ENCODE results near the gene RBM33.

The RBM33 gene

GRCh38 chr7:155764438-155764793 is 120.0 kb downstream of the RBM33 start:
- Histone ChIP-seq H3K4me1 (ENCODE audit: control extremely low read depth in 1 of 4, control insufficient read depth in 4 of 4, insufficient read depth in 4 of 4, low read length in 3 of 4) (peaks cover 10 to 54% (median 37%) of the 10 kb centered on the region in 4 experiments), H3K9me3 (ENCODE audit: control extremely low read depth in 1 of 5, control insufficient read depth in 4 of 5, insufficient read depth in 2 of 5, low read depth in 1 of 5, low read length in 4 of 5) (no peaks in the 10 kb centered on the region), H3K36me3 (ENCODE audit: control insufficient read depth in 4 of 4, insufficient read depth in 4 of 4, low read length in 3 of 4) (peaks cover 14 to 70% (median 44%) of the 10 kb centered on the region in 4 experiments), H3K4me3 (ENCODE audit: control insufficient read depth in 1 of 7, extremely low read depth in 1 of 7, insufficient read depth in 4 of 7, low read depth in 2 of 7, low read length in 6 of 7) (peak overlapping the region in 3 of 7 experiments; percentile 47 to 54 (median 50)), H3K27ac (ENCODE audit: insufficient read depth in 1 of 2, low read depth in 1 of 2, low read length in 2 of 2, poor library complexity in 1 of 2, severe bottlenecking in 2 of 2) (peak overlapping the region in 1 of 2 experiments; percentile 71), H3K27me3 (replicated peaks in 2 of 5; ENCODE audit: control insufficient read depth in 4 of 5, insufficient read depth in 5 of 5, low read length in 4 of 5) (no peaks in the 10 kb centered on the region)
- ChIA-PET CTCF (interaction anchor here (0.8 to 1.2 kb wide), 2 partner anchors 166 to 392 kb away, joined by 4 to 8 read pairs; no protein-coding TSS in a partner anchor), POLR2A (no interaction called here)
- no peak for DNase-seq
- WGBS (ENCODE audit: insufficient coverage) = 24% methylated on average over 4 of the region's 7 CpGs

- DNase-seq = no peak
- POLR2A ChIA-PET = no interaction called here
- CTCF ChIA-PET = interaction anchor here (0.8 to 9.5 kb wide), 5 partner anchors 11 to 168 kb away, joined by 3 to 137 read pairs (median 6); no protein-coding TSS in a partner anchor
- no peak overlapping the region for H3K4me3 ChIP-seq (ENCODE audit: control insufficient read depth in 1 of 7, extremely low read depth in 1 of 7, insufficient read depth in 4 of 7, low read depth in 2 of 7, low read length in 6 of 7)
- WGBS (ENCODE audit: insufficient coverage) = 71% methylated on average over 8 of the region's 8 CpGs
- no peak overlapping the region for H3K27ac ChIP-seq (ENCODE audit: insufficient read depth in 1 of 2, low read depth in 1 of 2, low read length in 2 of 2, poor library complexity in 1 of 2, severe bottlenecking in 2 of 2)
- no peaks in the 10 kb centered on the region for H3K27me3 ChIP-seq (replicated peaks in 2 of 5; ENCODE audit: control insufficient read depth in 4 of 5, insufficient read depth in 5 of 5, low read length in 4 of 5)
- H3K36me3 ChIP-seq (ENCODE audit: control insufficient read depth in 4 of 4, insufficient read depth in 4 of 4, low read length in 3 of 4) = peaks cover 13 to 71% (median 50%) of the 10 kb centered on the region in 4 experiments
- peaks cover 10 to 54% (median 37%) of the 10 kb centered on the region in 4 experiments for H3K4me1 ChIP-seq (ENCODE audit: control extremely low read depth in 1 of 4, control insufficient read depth in 4 of 4, insufficient read depth in 4 of 4, low read length in 3 of 4)
- no peaks in the 10 kb centered on the region for H3K9me3 ChIP-seq (ENCODE audit: control extremely low read depth in 1 of 5, control insufficient read depth in 4 of 5, insufficient read depth in 2 of 5, low read depth in 1 of 5, low read length in 4 of 5)
These were observed 121.0 kb downstream of the RBM33 start for GRCh38 chr7:155765458-155765857.

DNA sequence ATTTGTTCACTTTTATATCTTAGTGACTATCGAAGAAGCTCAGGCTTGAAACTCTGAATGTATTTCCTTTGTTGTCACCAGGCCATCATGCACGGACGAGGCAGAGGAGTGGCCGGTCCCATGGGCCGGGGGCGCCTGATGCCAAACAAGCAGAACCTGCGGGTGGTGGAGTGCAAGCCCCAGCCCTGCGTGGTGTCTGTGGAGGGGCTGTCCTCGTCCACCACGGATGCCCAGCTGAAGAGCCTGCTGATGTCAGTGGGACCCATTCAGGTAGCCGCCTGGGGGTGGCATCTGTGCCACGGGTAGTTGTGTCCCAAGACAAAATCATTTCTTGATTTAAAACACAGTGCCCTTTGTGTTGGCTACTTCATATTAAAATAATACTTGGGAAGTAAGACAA is 121.9 kb downstream of the RBM33 start:
- Histone ChIP-seq H3K36me3 (ENCODE audit: control insufficient read depth in 4 of 4, insufficient read depth in 4 of 4, low read length in 3 of 4) (peaks cover 15 to 74% (median 57%) of the 10 kb centered on the region in 4 experiments), H3K4me1 (ENCODE audit: control extremely low read depth in 1 of 4, control insufficient read depth in 4 of 4, insufficient read depth in 4 of 4, low read length in 3 of 4) (peaks cover 8 to 45% (median 31%) of the 10 kb centered on the region in 4 experiments), H3K9me3 (ENCODE audit: control extremely low read depth in 1 of 5, control insufficient read depth in 4 of 5, insufficient read depth in 2 of 5, low read depth in 1 of 5, low read length in 4 of 5) (no peaks in the 10 kb centered on the region), H3K4me3 (ENCODE audit: control insufficient read depth in 1 of 7, extremely low read depth in 1 of 7, insufficient read depth in 4 of 7, low read depth in 2 of 7, low read length in 6 of 7) (no peak overlapping the region), H3K27ac (ENCODE audit: insufficient read depth in 1 of 2, low read depth in 1 of 2, low read length in 2 of 2, poor library complexity in 1 of 2, severe bottlenecking in 2 of 2) (no peak overlapping the region), H3K27me3 (replicated peaks in 2 of 5; ENCODE audit: control insufficient read depth in 4 of 5, insufficient read depth in 5 of 5, low read length in 4 of 5) (no peaks in the 10 kb centered on the region)
- ChIA-PET CTCF (interaction anchor here (0.8 to 9.5 kb wide), 18 partner anchors 10 to 385 kb away, joined by 3 to 137 read pairs (median 4); no protein-coding TSS in a partner anchor), POLR2A (no interaction called here)
- over 99% methylated on average over 9 of the region's 12 CpGs for WGBS (ENCODE audit: insufficient coverage)
- no peak for DNase-seq

DNA sequence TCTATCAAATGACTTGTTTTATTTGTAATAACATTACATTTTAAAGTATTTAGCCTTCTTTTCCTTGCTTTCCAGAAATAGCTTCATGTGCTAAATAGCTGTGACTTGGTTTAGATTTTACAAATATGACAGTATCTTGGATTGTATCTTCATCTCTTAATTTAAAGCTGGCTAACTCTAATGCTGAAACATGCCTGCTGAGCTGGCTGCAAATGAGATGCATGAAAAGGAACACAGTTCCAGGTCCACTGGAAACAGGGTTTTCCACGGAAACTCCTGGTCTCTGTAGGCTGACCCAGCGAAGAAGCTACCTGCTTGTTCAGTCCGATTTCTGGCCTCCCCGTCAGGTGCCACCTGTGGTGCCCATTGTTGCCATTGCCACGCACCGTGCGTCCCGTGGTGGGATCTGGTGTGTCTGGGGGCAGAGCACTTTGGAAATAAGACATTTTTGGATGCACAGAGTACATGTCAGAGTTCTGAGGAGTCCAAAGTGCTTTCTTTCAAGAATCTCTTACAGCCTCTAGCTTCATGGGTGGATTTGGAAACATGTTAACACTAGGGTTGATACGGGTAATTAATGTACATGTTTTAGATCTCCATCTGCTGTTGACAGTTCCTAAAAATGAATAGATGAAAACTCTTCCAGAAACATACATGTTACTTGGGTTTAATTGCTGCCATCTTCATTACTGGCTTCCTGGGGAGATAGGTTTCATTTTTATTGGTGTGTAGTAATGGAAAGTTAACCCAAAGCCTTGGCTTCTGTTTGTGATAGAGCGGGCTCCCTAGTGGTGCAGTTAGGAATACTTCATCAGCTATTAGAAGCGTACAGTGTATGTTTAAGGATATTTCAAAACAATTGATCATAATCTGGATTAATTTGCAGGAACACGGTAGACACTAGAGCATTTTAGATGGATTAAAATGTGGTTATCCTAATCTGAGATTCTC is 122.8 kb downstream of the RBM33 start:
- H3K36me3 ChIP-seq (ENCODE audit: control insufficient read depth in 4 of 4, insufficient read depth in 4 of 4, low read length in 3 of 4) = peaks cover 15 to 76% (median 59%) of the 10 kb centered on the region in 4 experiments
- no peak overlapping the region for H3K27ac ChIP-seq (ENCODE audit: insufficient read depth in 1 of 2, low read depth in 1 of 2, low read length in 2 of 2, poor library complexity in 1 of 2, severe bottlenecking in 2 of 2)
- CTCF ChIA-PET = interaction anchor here (0.6 to 9.5 kb wide), 23 partner anchors 7 to 387 kb away, joined by 3 to 137 read pairs (median 4); no protein-coding TSS in a partner anchor
- no peaks in the 10 kb centered on the region for H3K9me3 ChIP-seq (ENCODE audit: control extremely low read depth in 1 of 5, control insufficient read depth in 4 of 5, insufficient read depth in 2 of 5, low read depth in 1 of 5, low read length in 4 of 5)
- H3K27me3 ChIP-seq (replicated peaks in 2 of 5; ENCODE audit: control insufficient read depth in 4 of 5, insufficient read depth in 5 of 5, low read length in 4 of 5) = no peaks in the 10 kb centered on the region
- peaks cover 5 to 37% (median 27%) of the 10 kb centered on the region in 4 experiments for H3K4me1 ChIP-seq (ENCODE audit: control extremely low read depth in 1 of 4, control insufficient read depth in 4 of 4, insufficient read depth in 4 of 4, low read length in 3 of 4)
- WGBS (ENCODE audit: insufficient coverage) = 87% methylated on average over 10 of the region's 12 CpGs
- H3K4me3 ChIP-seq (ENCODE audit: control insufficient read depth in 1 of 7, extremely low read depth in 1 of 7, insufficient read depth in 4 of 7, low read depth in 2 of 7, low read length in 6 of 7) = no peak overlapping the region
- POLR2A ChIA-PET = no interaction called here
- no peak for DNase-seq

- DNase-seq = no peak
- H3K9me3 ChIP-seq (ENCODE audit: control extremely low read depth in 1 of 5, control insufficient read depth in 4 of 5, insufficient read depth in 2 of 5, low read depth in 1 of 5, low read length in 4 of 5) = no peaks in the 10 kb centered on the region
- H3K4me1 ChIP-seq (ENCODE audit: control extremely low read depth in 1 of 4, control insufficient read depth in 4 of 4, insufficient read depth in 4 of 4, low read length in 3 of 4) = peaks cover 0 to 12% (median 3%) of the 10 kb centered on the region in 4 experiments
- H3K27ac ChIP-seq (ENCODE audit: insufficient read depth in 1 of 2, low read depth in 1 of 2, low read length in 2 of 2, poor library complexity in 1 of 2, severe bottlenecking in 2 of 2) = no peak overlapping the region
- ChIA-PET CTCF (interaction anchor here (0.9 to 9.5 kb wide), 4 partner anchors 10 to 391 kb away, joined by 3 to 137 read pairs (median 3); no protein-coding TSS in a partner anchor), POLR2A (no interaction called here)
- H3K4me3 ChIP-seq (ENCODE audit: control insufficient read depth in 1 of 7, extremely low read depth in 1 of 7, insufficient read depth in 4 of 7, low read depth in 2 of 7, low read length in 6 of 7) = no peak overlapping the region
- peaks cover 19 to 86% (median 69%) of the 10 kb centered on the region in 4 experiments for H3K36me3 ChIP-seq (ENCODE audit: control insufficient read depth in 4 of 4, insufficient read depth in 4 of 4, low read length in 3 of 4)
- no peaks in the 10 kb centered on the region for H3K27me3 ChIP-seq (replicated peaks in 2 of 5; ENCODE audit: control insufficient read depth in 4 of 5, insufficient read depth in 5 of 5, low read length in 4 of 5)
- WGBS (ENCODE audit: insufficient coverage) = 87% methylated on average over 6 of the region's 6 CpGs
These were observed 125.2 kb downstream of the RBM33 start for GRCh38 chr7:155769701-155770100.

DNA sequence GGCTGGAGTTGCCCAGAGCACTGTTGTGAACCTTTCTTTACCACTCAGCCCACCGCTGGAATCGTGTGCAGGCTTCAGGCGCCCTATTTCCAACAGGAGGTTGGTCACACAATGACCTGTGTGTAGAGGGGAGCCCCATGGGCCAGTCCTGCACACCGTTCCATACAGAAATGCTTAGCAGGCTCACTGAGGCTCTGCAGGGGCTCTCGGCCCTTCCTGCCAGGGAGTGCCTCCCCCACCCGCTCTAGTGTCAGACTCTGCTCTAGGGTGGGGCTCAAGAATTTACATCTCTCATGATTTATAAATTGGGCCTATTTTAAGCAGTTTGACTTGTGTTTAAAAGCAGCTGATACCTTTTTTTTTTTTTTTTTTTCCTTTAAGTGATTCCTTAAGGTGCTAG is 125.8 kb downstream of the RBM33 start:
- H3K36me3 ChIP-seq (ENCODE audit: control insufficient read depth in 4 of 4, insufficient read depth in 4 of 4, low read length in 3 of 4) = peaks cover 19 to 86% (median 71%) of the 10 kb centered on the region in 4 experiments
- no peak overlapping the region for H3K27ac ChIP-seq (ENCODE audit: insufficient read depth in 1 of 2, low read depth in 1 of 2, low read length in 2 of 2, poor library complexity in 1 of 2, severe bottlenecking in 2 of 2)
- peaks cover 0 to 7% (median 0%) of the 10 kb centered on the region in 4 experiments for H3K4me1 ChIP-seq (ENCODE audit: control extremely low read depth in 1 of 4, control insufficient read depth in 4 of 4, insufficient read depth in 4 of 4, low read length in 3 of 4)
- CTCF ChIA-PET = interaction anchor here (0.9 to 9.5 kb wide), 3 partner anchors 11 to 392 kb away, joined by 3 to 137 read pairs (median 3); no protein-coding TSS in a partner anchor
- H3K4me3 ChIP-seq (ENCODE audit: control insufficient read depth in 1 of 7, extremely low read depth in 1 of 7, insufficient read depth in 4 of 7, low read depth in 2 of 7, low read length in 6 of 7) = no peak overlapping the region
- 84% methylated on average over 5 of the region's 6 CpGs for WGBS (ENCODE audit: insufficient coverage)
- POLR2A ChIA-PET = interaction anchor here (0.6 kb wide), 1 partner anchor 167 kb away, joined by 3 read pairs; no protein-coding TSS in a partner anchor
- H3K27me3 ChIP-seq (replicated peaks in 2 of 5; ENCODE audit: control insufficient read depth in 4 of 5, insufficient read depth in 5 of 5, low read length in 4 of 5) = no peaks in the 10 kb centered on the region
- H3K9me3 ChIP-seq (ENCODE audit: control extremely low read depth in 1 of 5, control insufficient read depth in 4 of 5, insufficient read depth in 2 of 5, low read depth in 1 of 5, low read length in 4 of 5) = no peaks in the 10 kb centered on the region
- DNase-seq = no peak

All from common myeloid progenitor, CD34-positive (primary cell).